Retinal pigment epithelial cell (primary cell): Measurements from ENCODE around the gene SCGB1A1.
A peak's percentile ranks its signal among the peaks of the same experiment; 100 is the strongest.

Experiments
- DNase-seq: peaks from one replicate; pipeline ENCODE4 v3.0.0-alpha.2; 2010; ENCODE audit warnings: low read depth
- H3K4me3 ChIP-seq: 2 replicates; pipeline ENCODE4 v1.5.1; 2011; ENCODE audit warnings: mild to moderate bottlenecking, low read length, control low read depth, moderate library complexity
- TF ChIP-seq, protein P1 (sequence below): conservative IDR thresholded peaks from 2 replicates; pipeline ENCODE4 v1.5.1; 2011; ENCODE audit warnings: low read depth, low read length, control low read depth, inconsistent platforms

The SCGB1A1 gene

DNA sequence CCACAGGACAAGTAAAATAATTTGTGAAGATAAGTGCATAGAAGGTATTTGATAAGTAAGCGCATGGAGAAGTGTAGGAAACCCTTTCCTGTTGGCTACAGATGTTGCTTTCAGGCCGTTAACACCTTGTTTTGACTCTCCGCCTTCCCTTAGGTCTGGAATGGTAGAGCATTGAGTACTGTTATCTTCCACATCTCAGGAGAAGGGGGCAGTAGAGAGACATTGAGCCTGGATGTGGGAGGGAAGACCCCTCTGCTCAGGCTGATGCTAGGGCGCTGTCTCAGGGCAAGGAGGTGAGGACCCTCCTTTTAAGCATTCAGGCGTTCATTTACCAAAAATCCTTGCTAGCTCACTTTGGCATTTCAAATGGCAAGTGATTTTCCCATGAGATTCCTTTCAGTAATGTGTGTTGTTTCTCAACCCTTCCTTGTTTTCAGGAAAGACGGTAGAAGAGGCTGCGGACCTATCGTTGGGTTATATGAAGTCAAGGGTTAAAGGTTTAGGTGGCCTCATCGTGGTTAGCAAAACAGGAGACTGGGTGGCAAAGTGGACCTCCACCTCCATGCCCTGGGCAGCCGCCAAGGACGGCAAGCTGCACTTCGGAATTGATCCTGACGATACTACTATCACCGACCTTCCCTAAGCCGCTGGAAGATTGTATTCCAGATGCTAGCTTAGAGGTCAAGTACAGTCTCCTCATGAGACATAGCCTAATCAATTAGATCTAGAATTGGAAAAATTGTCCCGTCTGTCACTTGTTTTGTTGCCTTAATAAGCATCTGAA, 27.0 kb upstream of the SCGB1A1 start:
- DNase-seq, result no peak
- no peak overlapping the region for H3K4me3 ChIP-seq
- TF ChIP-seq, protein P1, sequence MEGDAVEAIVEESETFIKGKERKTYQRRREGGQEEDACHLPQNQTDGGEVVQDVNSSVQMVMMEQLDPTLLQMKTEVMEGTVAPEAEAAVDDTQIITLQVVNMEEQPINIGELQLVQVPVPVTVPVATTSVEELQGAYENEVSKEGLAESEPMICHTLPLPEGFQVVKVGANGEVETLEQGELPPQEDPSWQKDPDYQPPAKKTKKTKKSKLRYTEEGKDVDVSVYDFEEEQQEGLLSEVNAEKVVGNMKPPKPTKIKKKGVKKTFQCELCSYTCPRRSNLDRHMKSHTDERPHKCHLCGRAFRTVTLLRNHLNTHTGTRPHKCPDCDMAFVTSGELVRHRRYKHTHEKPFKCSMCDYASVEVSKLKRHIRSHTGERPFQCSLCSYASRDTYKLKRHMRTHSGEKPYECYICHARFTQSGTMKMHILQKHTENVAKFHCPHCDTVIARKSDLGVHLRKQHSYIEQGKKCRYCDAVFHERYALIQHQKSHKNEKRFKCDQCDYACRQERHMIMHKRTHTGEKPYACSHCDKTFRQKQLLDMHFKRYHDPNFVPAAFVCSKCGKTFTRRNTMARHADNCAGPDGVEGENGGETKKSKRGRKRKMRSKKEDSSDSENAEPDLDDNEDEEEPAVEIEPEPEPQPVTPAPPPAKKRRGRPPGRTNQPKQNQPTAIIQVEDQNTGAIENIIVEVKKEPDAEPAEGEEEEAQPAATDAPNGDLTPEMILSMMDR, result no peak

- no peak overlapping the region for H3K4me3 ChIP-seq
- no peak for DNase-seq
- TF ChIP-seq, protein P1, result no peak
Measured at GRCh38 chr11:62392506-62392905, 26.3 kb upstream of the SCGB1A1 start.

DNA sequence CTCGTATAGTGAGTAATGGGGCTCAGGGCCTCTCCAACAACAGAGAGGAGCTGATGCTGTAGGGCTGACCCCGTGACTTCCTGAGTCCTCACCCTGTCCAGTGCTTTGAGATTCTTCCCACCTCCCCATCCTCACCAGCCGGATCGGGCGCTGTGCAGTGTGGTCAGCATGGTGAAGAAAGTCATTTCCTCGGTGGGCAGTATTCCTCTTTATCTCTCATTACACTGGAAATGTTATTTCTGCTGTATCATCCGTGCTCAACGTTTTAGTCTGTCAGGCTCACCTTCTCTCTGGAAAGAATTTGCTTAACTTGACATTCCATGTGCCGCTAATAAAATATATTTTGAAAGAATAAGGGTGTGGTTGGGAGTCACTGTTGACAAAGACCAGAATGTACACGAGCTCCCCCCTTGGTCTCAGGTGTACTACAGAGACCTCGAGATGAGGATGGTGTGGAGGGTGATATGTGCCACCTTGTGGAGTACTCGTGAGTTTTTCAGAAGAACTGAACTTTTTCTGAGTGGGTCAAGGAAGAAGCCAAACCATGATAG, 25.7 kb upstream of the SCGB1A1 start:
- TF ChIP-seq, protein P1, result no peak
- no peak overlapping the region for H3K4me3 ChIP-seq
- no peak for DNase-seq

- TF ChIP-seq, protein P1, result no peak
- DNase-seq, result no peak
- no peak overlapping the region for H3K4me3 ChIP-seq
Measured at GRCh38 chr11:62393735-62394134, 25.1 kb upstream of the SCGB1A1 start.

DNA sequence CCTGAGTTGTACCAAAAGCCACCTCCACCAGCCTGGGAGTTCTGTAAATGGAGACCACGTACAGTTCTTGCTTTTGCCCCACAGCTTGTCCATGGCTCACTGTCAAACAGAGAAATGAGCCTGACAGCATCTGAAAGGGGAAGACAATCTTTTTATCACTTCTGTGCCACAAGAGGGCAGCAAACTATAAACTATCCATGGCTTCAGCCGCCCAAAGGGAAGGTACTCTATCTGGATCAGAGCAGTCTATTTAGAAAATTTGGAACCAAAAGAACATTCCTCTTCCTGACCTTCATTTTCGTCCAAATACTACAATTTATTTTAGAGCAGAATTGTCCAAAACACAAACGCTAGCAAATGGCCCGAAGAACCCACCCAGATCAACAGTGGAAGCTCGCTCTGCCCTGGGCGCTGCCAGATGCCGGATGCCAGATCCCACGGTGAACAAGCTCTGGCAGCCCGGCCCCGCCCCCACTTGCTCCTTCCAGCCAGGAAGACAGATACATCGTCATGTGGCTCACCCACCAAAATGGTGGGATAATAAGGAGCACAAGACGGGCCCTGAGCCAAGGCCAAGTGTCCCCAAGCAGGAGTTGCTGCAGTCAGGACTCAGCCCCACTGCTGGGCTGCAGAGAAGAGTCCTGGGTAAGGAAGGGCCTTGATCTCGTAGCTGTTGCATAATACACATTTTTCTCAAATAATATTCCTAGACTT, 23.9 kb upstream of the SCGB1A1 start:
- peak overlapping the region; percentile 41 for H3K4me3 ChIP-seq
- no peak for DNase-seq

GRCh38 chr11:62395885-62396551, 22.8 kb upstream of the SCGB1A1 start:
- H3K4me3 ChIP-seq, result no peak overlapping the region
- TF ChIP-seq, protein P1, result no peak
- DNase-seq, result no peak

More for the DNA sequence above, 23.9 kb upstream of the SCGB1A1 start:
- TF ChIP-seq, protein P1, result peak; percentile 57
